HG03175 (cell line): Measurements from ENCODE around the gene PDZD2.
A peak's percentile ranks its signal among the peaks of the same experiment; 100 is the strongest.
"Not testable (repeated sequence)": the region's sequence is repeated elsewhere in the genome, so short reads cannot be mapped to it uniquely, and the experiment has no call there.

Source experiments
- ATAC-seq: cut with Tn5 transposase; IDR thresholded peaks from one replicate; pipeline ENCODE4 v1.9.1; 2021; ENCODE audit warnings: mild to moderate bottlenecking, moderate library complexity; ENCODE audit not compliant: unreplicated experiment

The PDZD2 gene

DNA sequence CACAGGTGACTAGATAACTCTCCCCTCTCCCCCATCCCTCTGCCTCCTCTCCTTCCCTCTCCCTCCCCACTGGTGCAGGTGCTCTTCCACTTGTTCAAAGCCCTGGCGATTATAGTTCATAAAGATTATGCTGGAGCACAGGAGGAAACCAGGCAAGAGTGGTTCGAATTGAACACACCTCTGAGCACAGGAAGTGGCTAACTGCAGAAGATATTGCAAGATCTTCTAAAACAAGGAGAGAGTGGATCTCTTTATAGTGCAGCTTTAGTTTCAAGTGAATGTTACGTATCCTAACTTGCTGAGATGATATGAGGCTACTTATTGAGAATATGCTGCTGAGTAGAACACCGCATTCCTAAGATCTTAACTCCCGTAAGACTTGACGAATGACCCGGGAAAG is 356.8 kb downstream of the PDZD2 start:
- ATAC-seq = no peak

- ATAC-seq = no peak
These were observed 358.0 kb downstream of the PDZD2 start for GRCh38 chr5:31996909-31997308.

GRCh38 chr5:31999470-31999869 is 360.5 kb downstream of the PDZD2 start:
- no peak for ATAC-seq

DNA sequence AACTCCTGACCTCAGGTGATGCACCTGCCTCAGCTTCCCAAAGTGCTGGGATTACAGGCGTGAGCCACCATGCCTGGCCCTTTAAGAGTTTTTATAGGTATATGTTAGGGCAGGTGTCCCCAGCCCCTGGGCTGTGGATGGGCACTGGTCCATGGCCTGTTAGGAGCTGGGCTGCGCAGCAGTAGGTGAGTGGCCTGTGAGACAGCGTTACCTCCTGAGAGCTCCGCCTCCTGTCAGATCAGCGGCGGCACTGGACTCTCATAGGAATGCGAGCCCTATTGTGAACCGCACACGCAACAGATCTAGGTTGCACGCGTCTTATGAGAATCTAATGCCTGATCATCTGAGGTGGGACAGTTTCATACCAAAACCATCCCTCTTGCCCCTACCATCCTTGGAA is 361.8 kb downstream of the PDZD2 start:
- ATAC-seq = no peak

GRCh38 chr5:32001284-32001683 is 362.4 kb downstream of the PDZD2 start:
- no peak for ATAC-seq

GRCh38 chr5:32001707-32002106 is 362.8 kb downstream of the PDZD2 start:
- ATAC-seq = no peak

GRCh38 chr5:32002755-32003154 is 363.8 kb downstream of the PDZD2 start:
- ATAC-seq = no peak

DNA sequence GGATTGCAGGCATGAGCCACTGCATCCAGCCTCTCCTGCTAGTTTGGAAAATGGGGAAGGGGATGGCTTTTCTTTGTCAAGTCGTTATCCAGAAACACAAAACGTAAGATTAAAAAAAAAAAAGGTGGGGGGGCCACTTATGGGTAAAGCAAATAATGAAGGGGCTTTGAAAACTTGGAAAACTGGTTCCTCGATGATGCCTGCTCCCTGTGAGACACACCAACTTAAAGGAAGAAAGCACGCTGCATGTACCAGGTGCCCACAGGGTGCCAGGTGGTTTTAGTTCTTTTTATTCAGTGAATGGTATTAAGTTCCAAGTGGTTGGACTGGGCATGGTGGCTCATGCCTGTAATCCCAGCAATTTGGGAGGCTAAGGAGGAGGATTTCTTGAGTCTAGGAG is 365.1 kb downstream of the PDZD2 start:
- peak; percentile 2 for ATAC-seq

GRCh38 chr5:32004404-32004803 is 365.5 kb downstream of the PDZD2 start:
- peak; percentile 91 for ATAC-seq

- ATAC-seq = no peak
These were observed 369.8 kb downstream of the PDZD2 start for GRCh38 chr5:32008746-32009145.

GRCh38 chr5:32013658-32014057 is 374.7 kb downstream of the PDZD2 start:
- no peak for ATAC-seq

- no peak for ATAC-seq
These were observed 375.3 kb downstream of the PDZD2 start for GRCh38 chr5:32014096-32014745.

- ATAC-seq = not testable (repeated sequence)
These were observed 376.3 kb downstream of the PDZD2 start for GRCh38 chr5:32015262-32015661.

- ATAC-seq = no peak
These were observed 378.9 kb downstream of the PDZD2 start for GRCh38 chr5:32017692-32018367.

- ATAC-seq = no peak
These were observed 379.8 kb downstream of the PDZD2 start for GRCh38 chr5:32018476-32019436.

DNA sequence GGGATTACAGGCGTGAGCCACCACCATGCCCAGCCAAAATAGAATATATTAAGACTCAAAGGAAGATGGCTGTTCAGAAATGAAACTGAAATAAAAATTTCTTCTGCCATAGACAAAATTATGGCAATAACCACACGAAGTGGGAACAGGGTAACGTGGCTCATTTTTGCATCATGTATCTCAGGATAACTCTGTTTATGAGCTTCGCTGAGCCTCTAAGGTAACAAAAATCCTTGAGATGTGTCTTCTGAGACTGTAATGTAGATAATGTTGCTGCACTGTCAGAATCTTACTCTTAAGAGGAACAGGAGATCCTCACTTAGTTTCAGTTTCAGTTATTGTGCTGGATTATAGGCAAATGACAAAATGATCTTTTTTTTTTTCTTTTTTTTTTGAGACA is 381.3 kb downstream of the PDZD2 start:
- peak; percentile 95 for ATAC-seq

DNA sequence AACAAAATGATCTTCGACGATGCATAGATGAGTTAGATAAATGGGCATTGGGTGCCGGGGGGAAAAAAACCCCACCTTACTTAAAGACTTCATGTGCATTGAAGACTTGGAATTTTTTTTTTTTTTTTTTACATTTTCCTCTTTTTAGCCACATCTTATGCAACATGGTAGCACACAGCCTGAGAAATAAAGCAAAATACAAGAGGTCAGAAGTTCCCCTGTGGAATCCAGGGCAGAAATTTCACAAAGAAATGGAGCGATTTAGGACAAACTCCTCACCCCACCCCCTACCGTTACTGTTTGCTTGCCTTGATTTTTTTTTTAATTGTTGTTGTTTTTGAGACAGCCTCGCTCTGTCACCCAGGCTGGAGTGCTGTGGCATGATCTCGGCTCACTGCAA is 382.0 kb downstream of the PDZD2 start:
- ATAC-seq = no peak

- no peak for ATAC-seq
These were observed 382.8 kb downstream of the PDZD2 start for GRCh38 chr5:32021771-32022170.

DNA sequence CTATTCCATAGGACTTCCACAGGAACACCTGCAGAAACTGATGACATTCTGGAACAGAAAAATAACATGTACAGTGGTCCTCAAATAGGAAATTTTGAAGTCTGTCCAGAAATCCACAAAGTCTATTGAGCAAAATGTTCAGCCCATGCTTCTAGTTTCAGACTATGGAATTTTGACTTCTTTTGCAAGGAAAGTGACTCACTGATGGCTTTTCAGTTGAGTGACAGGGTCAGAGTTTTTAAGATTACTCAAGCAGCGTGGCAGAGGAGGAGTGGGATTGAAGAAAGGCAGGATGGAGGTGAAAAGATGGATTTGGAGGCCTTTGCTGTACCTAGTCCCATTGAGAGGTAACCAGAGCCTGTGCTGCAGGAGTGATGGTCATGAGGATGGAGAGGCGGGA is 383.7 kb downstream of the PDZD2 start:
- ATAC-seq = no peak

DNA sequence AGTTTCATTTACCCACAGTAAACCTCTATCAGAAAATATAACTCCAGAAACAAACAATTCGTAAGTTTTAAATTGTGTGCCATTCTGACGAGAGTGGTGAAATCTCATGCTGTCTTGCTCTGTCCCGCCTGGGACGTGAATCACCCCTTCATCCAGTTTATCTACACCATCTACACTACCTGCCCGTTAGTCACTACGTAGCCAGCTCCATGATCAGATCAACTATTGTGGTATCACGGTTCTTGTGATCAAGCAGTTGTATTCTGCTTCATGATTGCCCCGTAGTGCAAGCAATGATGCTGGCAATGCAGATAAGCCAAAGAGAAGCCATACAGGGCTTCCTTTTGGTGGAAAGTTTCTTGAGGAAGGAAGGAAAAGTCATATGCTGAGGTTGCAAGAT is 384.9 kb downstream of the PDZD2 start:
- ATAC-seq = no peak

DNA sequence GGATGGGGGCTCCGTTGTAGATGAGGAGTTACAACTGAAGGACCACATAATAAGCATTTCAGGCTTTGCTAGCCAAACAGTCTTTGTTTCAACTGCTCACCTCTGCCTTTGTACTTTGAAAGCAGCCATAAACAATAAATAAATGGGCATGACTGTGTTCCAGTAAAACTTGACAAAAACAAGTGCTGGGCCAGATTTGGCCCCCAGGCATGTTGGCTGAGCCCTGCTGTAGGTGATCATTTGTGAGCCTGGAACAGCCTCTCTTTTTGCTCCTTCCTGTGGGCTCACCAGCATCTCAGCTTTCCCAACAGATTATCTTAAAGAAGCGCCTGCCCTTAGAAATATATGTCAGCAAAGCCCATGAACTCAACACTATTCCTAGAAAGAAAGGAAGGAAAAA is 385.8 kb downstream of the PDZD2 start:
- no peak for ATAC-seq
